Gastrocnemius medialis (tissue), 4 donors: ENCODE data around the gene UMAD1. TPM values are rescaled to one million over a fixed set of nuclear protein-coding genes. Genes with fewer than 3 reads are reported as not detected.

ENCODE experiments used
- ATAC-seq, 2 donors: fragments of 150-250 bp; one replicate each; pipeline ENCODE4 v1.9.1; 2016
- DNase-seq, 2 donors: peaks; one replicate each; pipeline ENCODE4 v3.0.0-alpha.2; 2019
- H3K27ac ChIP-seq, 4 donors: fragments of 200-600 bp; sonication (generic); 1 replicate in 1 of 4; 2 replicates in 3 of 4; pipeline ENCODE4 v1.5.1; 2016 to 2018; ENCODE audit warnings: mild to moderate bottlenecking in 2 of 4, moderate library complexity in 1 of 4
- H3K27me3 ChIP-seq, 3 donors: fragments of 200-600 bp; sonication (generic) in 2 of 3; 1 replicate in 1 of 3; 2 replicates in 2 of 3; pipeline versions ENCODE4 v1.5.1 to v1.6.0; 2016 to 2019; ENCODE audit warnings: mild to moderate bottlenecking in 1 of 3, moderate library complexity in 1 of 3
- H3K36me3 ChIP-seq, 2 donors: fragments of 200-600 bp; sonication (generic) in 1 of 2; one replicate each; pipeline ENCODE4 v1.5.1; 2017 to 2018
- H3K4me1 ChIP-seq, 2 donors: fragments of 200-600 bp; sonication (generic) in 1 of 2; one replicate each; pipeline ENCODE4 v1.5.1; 2016 to 2017; ENCODE audit warnings: mild to moderate bottlenecking in 2 of 2
- H3K4me3 ChIP-seq, 4 donors: fragments of 200-600 bp; sonication (generic) in 3 of 4; 1 replicate in 1 of 4; 2 replicates in 3 of 4; pipeline ENCODE4 v1.5.1; 2016 to 2019; ENCODE audit warnings: mild to moderate bottlenecking in 2 of 4
- H3K9me3 ChIP-seq, 3 donors: fragments of 200-600 bp; sonication (generic) in 2 of 3; 1 replicate in 1 of 3; 2 replicates in 2 of 3; pipeline ENCODE4 v1.5.1; 2016 to 2019
- CTCF ChIP-seq, 5 experiments: fragments of 450-650 bp in 3 of 5; fragments of 200-600 bp in 2 of 5; sonication (generic) in 2 of 5; IDR thresholded peaks in 4 of 5; conservative IDR thresholded peaks in 1 of 5; 1 replicate in 4 of 5; 2 replicates in 1 of 5; pipeline ENCODE4 v1.5.1; 2016 to 2019; ENCODE audit warnings: antibody characterized with exemption in 5 of 5, mild to moderate bottlenecking in 3 of 5, moderate library complexity in 3 of 5
- POLR2A ChIP-seq, 2 donors: fragments of 450-650 bp; IDR thresholded peaks; one replicate each; pipeline ENCODE4 v1.6.1; 2017; ENCODE audit warnings: antibody characterized with exemption in 2 of 2, mild to moderate bottlenecking in 2 of 2, moderate library complexity in 2 of 2
- in situ Hi-C, 4 donors: fragments of 200-750 bp; cut with MboI; loops; one replicate each; pipeline versions ENCODE4 v1.15.0 to v1.8.0; 2017; ENCODE audit warnings: low sequenced_read_pairs in 4 of 4
- intact Hi-C: fragments of 100-400 bp; cut with DNase I; formaldehyde crosslinking; loops from one replicate; pipeline ENCODE4 v1.15.1; 2023; ENCODE audit warnings: low total_unique reads
- total RNA-seq, 4 donors: library from RNA; depleted of rRNA; stranded (reverse); fragments of >200 nt; gene quantifications; one replicate each; pipeline versions ENCODE4 v1.1.0 to v1.2.3, GENCODE V29; 2016

The UMAD1 gene
- total RNA-seq, 4 donors from 2014 or later: 10.2 to 16.0 (median 11.1) TPM

DNA sequence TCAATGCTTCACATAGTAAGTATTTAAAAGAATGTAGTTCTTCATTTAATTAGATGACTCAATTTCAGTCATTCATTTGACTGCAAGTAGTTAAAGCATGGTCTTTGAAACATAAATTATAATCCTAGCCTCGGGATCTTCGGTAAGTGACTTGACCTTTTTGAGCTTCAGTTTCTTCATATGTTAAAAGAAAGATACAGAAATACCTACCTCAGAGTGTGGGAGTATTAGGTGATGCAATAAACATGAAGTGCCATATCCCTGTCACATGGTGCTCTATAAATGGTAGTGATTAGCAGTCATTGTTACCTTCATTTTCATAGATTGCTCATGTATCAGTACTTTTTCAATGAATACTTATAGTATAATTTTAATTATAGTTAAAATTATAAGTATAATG is 31.2 kb upstream of the UMAD1 start:
- no peaks in the 10 kb centered on the region for H3K4me1 ChIP-seq
- intact Hi-C loops (no loop called here), in situ Hi-C loops (no loop called here)
- H3K36me3 ChIP-seq: peaks cover 0 to 37% of the 10 kb centered on the region in 2 donors
- no peak for TF ChIP-seq CTCF (IDR thresholded peaks at IDR 0.05 in 4 of 5, conservative IDR thresholded peaks at IDR 0.05 in 1 of 5)
- no peak for TF ChIP-seq POLR2A (IDR thresholded peaks at IDR 0.05)
- no peak for DNase-seq
- ATAC-seq: no peak
- no peak overlapping the region for H3K27ac ChIP-seq
- no peak overlapping the region for H3K4me3 ChIP-seq
- no peaks in the 10 kb centered on the region for H3K9me3 ChIP-seq
- no peaks in the 10 kb centered on the region for H3K27me3 ChIP-seq

GRCh38 chr7:7612519-7612918 is 28.0 kb upstream of the UMAD1 start:
- H3K4me3 ChIP-seq: no peak overlapping the region
- in situ Hi-C loops (no loop called here), intact Hi-C loops (no loop called here)
- no peak overlapping the region for H3K27ac ChIP-seq
- H3K36me3 ChIP-seq: peaks cover 0 to 13% of the 10 kb centered on the region in 2 donors
- H3K4me1 ChIP-seq: no peaks in the 10 kb centered on the region
- H3K9me3 ChIP-seq: no peaks in the 10 kb centered on the region
- no peaks in the 10 kb centered on the region for H3K27me3 ChIP-seq
- DNase-seq (no peak), ATAC-seq (no peak)
- TF ChIP-seq CTCF (IDR thresholded peaks at IDR 0.05 in 4 of 5, conservative IDR thresholded peaks at IDR 0.05 in 1 of 5) (no peak), POLR2A (IDR thresholded peaks at IDR 0.05) (no peak)

DNA sequence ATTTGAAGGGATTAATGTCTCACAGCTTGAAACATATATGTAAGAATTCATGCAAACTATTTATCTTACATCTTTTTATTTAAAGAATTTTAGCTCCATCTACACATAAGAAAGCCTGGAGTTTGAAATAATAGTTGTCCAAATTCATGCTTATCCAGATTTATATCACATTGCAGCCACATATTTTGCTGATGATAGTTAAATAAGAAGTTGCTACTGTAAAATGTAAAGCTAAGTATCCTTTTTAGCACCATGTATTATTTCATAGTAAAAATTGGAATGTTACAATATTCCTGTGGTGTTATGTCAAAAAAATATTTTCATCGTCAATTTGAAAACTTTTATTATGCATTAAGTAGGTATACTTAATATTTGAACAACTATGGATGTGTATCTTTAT is 27.3 kb upstream of the UMAD1 start:
- Histone ChIP-seq H3K4me3 (no peak overlapping the region), H3K4me1 (no peaks in the 10 kb centered on the region), H3K9me3 (no peaks in the 10 kb centered on the region), H3K36me3 (peaks cover 0 to 8% of the 10 kb centered on the region in 2 donors), H3K27ac (no peak overlapping the region), H3K27me3 (no peaks in the 10 kb centered on the region)
- intact Hi-C loops (no loop called here), in situ Hi-C loops (no loop called here)
- DNase-seq: no peak
- no peak for ATAC-seq
- TF ChIP-seq POLR2A (IDR thresholded peaks at IDR 0.05) (no peak), CTCF (IDR thresholded peaks at IDR 0.05 in 4 of 5, conservative IDR thresholded peaks at IDR 0.05 in 1 of 5) (no peak)

DNA sequence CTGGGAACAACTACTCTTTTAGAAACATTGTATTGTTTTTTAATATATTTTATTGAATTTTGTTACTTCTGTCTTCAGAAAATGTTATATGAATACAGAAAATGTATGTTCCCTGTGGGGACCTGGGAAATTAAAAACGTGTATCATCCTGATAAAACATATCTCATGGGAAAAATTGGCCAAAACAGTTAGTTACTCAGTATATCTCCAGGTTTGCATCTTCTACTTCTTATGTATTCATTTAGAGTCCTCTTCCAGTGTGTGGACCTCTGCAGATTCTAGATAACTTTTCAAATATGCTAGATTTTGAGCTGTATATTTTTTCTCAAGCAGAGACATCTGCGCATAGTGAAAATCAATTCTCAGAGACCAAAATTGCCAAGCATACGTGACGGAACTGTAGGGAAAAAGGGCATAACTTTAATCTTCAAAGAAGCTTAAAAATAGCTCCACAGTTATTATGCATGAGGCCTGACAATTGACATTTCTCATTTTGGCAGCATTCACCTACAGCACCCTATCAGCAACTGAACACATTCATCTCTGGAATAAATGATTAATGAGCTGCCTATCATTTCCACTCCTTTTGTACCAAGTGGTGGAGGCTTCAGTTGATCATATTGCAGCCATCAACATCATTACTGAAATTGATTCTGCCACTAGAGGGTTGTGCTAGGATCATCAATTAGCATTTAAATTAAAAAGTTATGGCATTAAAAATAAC is 26.4 kb upstream of the UMAD1 start:
- no peaks in the 10 kb centered on the region for H3K9me3 ChIP-seq
- no peak for DNase-seq
- no peak for ATAC-seq
- H3K27ac ChIP-seq: no peak overlapping the region
- no peaks in the 10 kb centered on the region for H3K4me1 ChIP-seq
- in situ Hi-C loops: no loop called here
- TF ChIP-seq CTCF (IDR thresholded peaks at IDR 0.05 in 4 of 5, conservative IDR thresholded peaks at IDR 0.05 in 1 of 5) (no peak), POLR2A (IDR thresholded peaks at IDR 0.05) (no peak)
- H3K36me3 ChIP-seq: peaks cover 0 to under 1% of the 10 kb centered on the region in 2 donors
- H3K4me3 ChIP-seq: no peak overlapping the region
- intact Hi-C loops: no loop called here
- H3K27me3 ChIP-seq: no peaks in the 10 kb centered on the region

- no peak for TF ChIP-seq CTCF (IDR thresholded peaks at IDR 0.05 in 4 of 5, conservative IDR thresholded peaks at IDR 0.05 in 1 of 5)
- TF ChIP-seq POLR2A (IDR thresholded peaks at IDR 0.05): no peak
- no peaks in the 10 kb centered on the region for H3K9me3 ChIP-seq
- H3K4me1 ChIP-seq: no peaks in the 10 kb centered on the region
- ATAC-seq: no peak
- no peaks in the 10 kb centered on the region for H3K27me3 ChIP-seq
- intact Hi-C loops (no loop called here), in situ Hi-C loops (no loop called here)
- H3K4me3 ChIP-seq: no peak overlapping the region
- no peak for DNase-seq
- no peak overlapping the region for H3K27ac ChIP-seq
- no peaks in the 10 kb centered on the region for H3K36me3 ChIP-seq
These were observed 23.0 kb upstream of the UMAD1 start for GRCh38 chr7:7617550-7617949.
